Tibial artery (tissue), 4 donors: Measurements from ENCODE around the gene PAPPA2.

Experiments
- DNase-seq, 2 donors: peaks; one replicate each; pipeline ENCODE4 v3.0.0-alpha.2; 2019
- H3K27ac ChIP-seq, 2 donors: fragments of 200-600 bp; sonication (generic) in 1 of 2; 1 replicate in 1 of 2; 2 replicates in 1 of 2; pipeline ENCODE4 v1.5.1; 2018 to 2019; ENCODE audit warnings: mild to moderate bottlenecking in 1 of 2
- H3K27me3 ChIP-seq, 2 donors: fragments of 200-600 bp; sonication (generic) in 1 of 2; one replicate each; pipeline versions ENCODE4 v1.5.1 to v1.6.0; 2016 to 2019
- H3K36me3 ChIP-seq, 3 donors: fragments of 200-600 bp; sonication (generic) in 2 of 3; one replicate each; pipeline ENCODE4 v1.5.1; 2016 to 2019; ENCODE audit warnings: mild to moderate bottlenecking in 2 of 3
- H3K4me1 ChIP-seq, 4 donors: fragments of 200-600 bp; sonication (generic) in 2 of 4; 1 replicate in 3 of 4; 2 replicates in 1 of 4; pipeline ENCODE4 v1.5.1; 2016 to 2019
- H3K4me3 ChIP-seq, 2 donors: fragments of 200-600 bp; sonication (generic) in 1 of 2; 1 replicate in 1 of 2; 2 replicates in 1 of 2; pipeline ENCODE4 v1.5.1; 2018 to 2019; ENCODE audit warnings: mild to moderate bottlenecking in 2 of 2
- H3K9me3 ChIP-seq, 3 donors: fragments of 200-600 bp; sonication (generic) in 1 of 3; one replicate each; pipeline ENCODE4 v1.5.1; 2016 to 2019
- CTCF ChIP-seq, 2 experiments: fragments of 200-600 bp in 1 of 2; fragments of 450-650 bp in 1 of 2; IDR thresholded peaks; one replicate each; pipeline ENCODE4 v1.5.1; 2017 to 2019; ENCODE audit warnings: antibody characterized with exemption in 2 of 2, mild to moderate bottlenecking in 1 of 2, moderate library complexity in 1 of 2
- intact Hi-C: fragments of 100-400 bp; cut with DNase I; formaldehyde crosslinking; loops from one replicate; pipeline ENCODE4 v1.15.0; 2023; ENCODE audit warnings: low total_unique reads

Gene PAPPA2

GRCh38 chr1:176801514-176802020 is 338.6 kb downstream of the PAPPA2 start:
- H3K36me3 ChIP-seq, result no peaks in the 10 kb centered on the region
- intact Hi-C loops, result no loop called here
- no peaks in the 10 kb centered on the region for H3K27me3 ChIP-seq
- no peak overlapping the region for H3K4me3 ChIP-seq
- no peak overlapping the region for H3K27ac ChIP-seq
- H3K4me1 ChIP-seq, result no peaks in the 10 kb centered on the region
- DNase-seq, result peak in 1 of 2 donors; percentile 25
- no peaks in the 10 kb centered on the region for H3K9me3 ChIP-seq
- no peak for TF ChIP-seq CTCF (IDR thresholded peaks at IDR 0.05)

GRCh38 chr1:176802316-176802715 is 339.3 kb downstream of the PAPPA2 start:
- no peak overlapping the region for H3K27ac ChIP-seq
- no peaks in the 10 kb centered on the region for H3K4me1 ChIP-seq
- no peak for TF ChIP-seq CTCF (IDR thresholded peaks at IDR 0.05)
- H3K9me3 ChIP-seq, result no peaks in the 10 kb centered on the region
- no peaks in the 10 kb centered on the region for H3K36me3 ChIP-seq
- no peak overlapping the region for H3K4me3 ChIP-seq
- DNase-seq, result no peak
- H3K27me3 ChIP-seq, result no peaks in the 10 kb centered on the region
- intact Hi-C loops, result no loop called here

DNA sequence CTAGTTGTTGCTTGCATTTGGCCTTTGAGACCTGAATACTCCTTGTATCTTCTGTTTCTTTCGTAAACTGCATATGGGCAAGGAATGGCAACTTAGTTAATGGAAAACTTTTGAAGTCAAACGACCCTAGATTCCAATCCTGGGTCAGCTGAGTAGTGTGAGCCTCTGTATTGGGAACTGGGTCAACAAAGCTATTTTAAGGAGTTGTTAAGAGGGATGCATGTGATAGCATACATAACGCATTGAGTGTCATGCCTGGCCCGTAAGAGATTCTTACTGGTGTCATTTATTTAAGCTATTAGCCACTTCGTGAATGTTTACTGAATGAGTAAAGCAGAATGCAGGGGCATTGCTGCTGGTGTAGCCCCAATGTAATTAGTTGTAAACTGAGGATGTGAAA is 340.1 kb downstream of the PAPPA2 start:
- H3K27ac ChIP-seq, result no peak overlapping the region
- H3K9me3 ChIP-seq, result no peaks in the 10 kb centered on the region
- no peak for DNase-seq
- intact Hi-C loops, result no loop called here
- no peaks in the 10 kb centered on the region for H3K36me3 ChIP-seq
- no peaks in the 10 kb centered on the region for H3K27me3 ChIP-seq
- no peak overlapping the region for H3K4me3 ChIP-seq
- H3K4me1 ChIP-seq, result no peaks in the 10 kb centered on the region
- no peak for TF ChIP-seq CTCF (IDR thresholded peaks at IDR 0.05)

DNA sequence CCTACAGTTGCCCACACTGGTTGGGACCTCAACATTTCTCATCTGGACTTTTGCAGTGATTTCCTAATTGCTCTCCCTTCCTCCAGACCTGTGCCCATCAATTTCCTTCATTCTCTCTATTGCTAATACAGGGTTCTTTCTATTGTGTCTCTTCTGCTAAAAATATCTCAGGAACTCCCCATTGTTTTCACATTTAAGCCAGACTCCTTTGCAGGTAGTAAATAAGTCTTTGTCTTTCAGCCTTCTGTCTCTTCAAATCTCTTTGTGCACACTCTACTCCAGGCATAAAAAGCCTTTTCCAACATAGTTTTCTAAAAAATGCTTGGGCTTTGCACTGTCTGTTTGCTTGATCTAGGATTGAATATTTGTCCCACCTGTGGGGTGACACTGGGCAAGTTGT is 340.6 kb downstream of the PAPPA2 start:
- no peak overlapping the region for H3K27ac ChIP-seq
- no peaks in the 10 kb centered on the region for H3K36me3 ChIP-seq
- TF ChIP-seq CTCF (IDR thresholded peaks at IDR 0.05), result no peak
- no peaks in the 10 kb centered on the region for H3K27me3 ChIP-seq
- intact Hi-C loops, result no loop called here
- H3K4me3 ChIP-seq, result no peak overlapping the region
- no peak for DNase-seq
- no peaks in the 10 kb centered on the region for H3K9me3 ChIP-seq
- H3K4me1 ChIP-seq, result no peaks in the 10 kb centered on the region

GRCh38 chr1:176809292-176809691 is 346.3 kb downstream of the PAPPA2 start:
- no peak for TF ChIP-seq CTCF (IDR thresholded peaks at IDR 0.05)
- Histone ChIP-seq H3K4me1 (no peaks in the 10 kb centered on the region), H3K27me3 (no peaks in the 10 kb centered on the region), H3K9me3 (no peaks in the 10 kb centered on the region), H3K4me3 (no peak overlapping the region), H3K27ac (no peak overlapping the region), H3K36me3 (no peaks in the 10 kb centered on the region)
- no peak for DNase-seq
- intact Hi-C loops, result no loop called here
